Vagina (tissue), 2 donors: ENCODE measurements around the gene HDAC7.

ENCODE experiments used
- POLR2AphosphoS5 ChIP-seq, 2 donors: sonication (generic); formaldehyde crosslinking; IDR thresholded peaks; one replicate each; pipeline ENCODE4 v1.9.0; 2017; ENCODE audit warnings: antibody characterized with exemption in 2 of 2, mild to moderate bottlenecking in 2 of 2, low read depth in 1 of 2; ENCODE audit not compliant: insufficient read depth in 1 of 2
- TF ChIP-seq, protein P1 (sequence below), 3 experiments: fragments of 450-650 bp in 2 of 3; fragments of 200-600 bp in 1 of 3; sonication (generic) in 1 of 3; IDR thresholded peaks; one replicate each; pipeline ENCODE4 v1.5.1; 2017 to 2019; ENCODE audit warnings: antibody characterized with exemption in 3 of 3, mild to moderate bottlenecking in 2 of 3, moderate library complexity in 2 of 3

DNA sequence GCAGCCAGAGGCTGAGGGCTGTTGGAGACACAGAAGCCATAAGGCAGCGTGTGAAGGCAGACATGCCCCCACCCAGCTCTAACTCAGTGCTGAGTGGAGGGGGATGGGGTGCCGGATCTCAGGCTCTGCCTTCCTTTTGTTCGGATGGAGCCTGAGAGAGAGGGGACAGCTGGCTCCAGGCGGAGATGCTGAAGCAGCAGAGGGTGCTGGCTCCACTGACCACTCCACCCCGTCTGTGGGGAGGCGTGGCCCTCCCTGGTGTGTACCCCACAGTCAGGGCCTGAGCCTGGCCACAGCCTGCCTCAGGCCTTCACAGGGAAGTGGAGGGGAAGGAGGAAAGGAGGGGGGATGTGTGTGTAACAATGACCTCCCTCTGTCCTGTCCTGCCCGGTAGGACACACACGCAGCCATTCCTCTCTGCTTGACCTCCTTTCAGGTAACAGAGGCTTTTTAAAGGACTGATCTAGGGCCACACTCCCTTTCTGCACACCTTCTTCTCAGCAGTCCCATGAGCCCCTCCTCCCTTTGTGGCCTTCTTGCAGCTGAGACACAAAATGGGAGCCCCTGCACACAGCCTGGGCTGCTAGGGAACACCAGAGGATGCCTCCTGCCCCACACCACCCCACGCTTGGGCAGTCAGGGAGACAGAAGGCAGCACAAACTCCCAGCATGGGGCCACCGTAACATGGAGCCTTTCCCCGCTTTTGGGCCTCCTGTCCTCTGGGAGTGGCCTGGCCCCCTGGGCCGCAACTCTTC, 84.8 kb downstream of the HDAC7 start:
- TF ChIP-seq, protein P1, sequence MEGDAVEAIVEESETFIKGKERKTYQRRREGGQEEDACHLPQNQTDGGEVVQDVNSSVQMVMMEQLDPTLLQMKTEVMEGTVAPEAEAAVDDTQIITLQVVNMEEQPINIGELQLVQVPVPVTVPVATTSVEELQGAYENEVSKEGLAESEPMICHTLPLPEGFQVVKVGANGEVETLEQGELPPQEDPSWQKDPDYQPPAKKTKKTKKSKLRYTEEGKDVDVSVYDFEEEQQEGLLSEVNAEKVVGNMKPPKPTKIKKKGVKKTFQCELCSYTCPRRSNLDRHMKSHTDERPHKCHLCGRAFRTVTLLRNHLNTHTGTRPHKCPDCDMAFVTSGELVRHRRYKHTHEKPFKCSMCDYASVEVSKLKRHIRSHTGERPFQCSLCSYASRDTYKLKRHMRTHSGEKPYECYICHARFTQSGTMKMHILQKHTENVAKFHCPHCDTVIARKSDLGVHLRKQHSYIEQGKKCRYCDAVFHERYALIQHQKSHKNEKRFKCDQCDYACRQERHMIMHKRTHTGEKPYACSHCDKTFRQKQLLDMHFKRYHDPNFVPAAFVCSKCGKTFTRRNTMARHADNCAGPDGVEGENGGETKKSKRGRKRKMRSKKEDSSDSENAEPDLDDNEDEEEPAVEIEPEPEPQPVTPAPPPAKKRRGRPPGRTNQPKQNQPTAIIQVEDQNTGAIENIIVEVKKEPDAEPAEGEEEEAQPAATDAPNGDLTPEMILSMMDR (IDR thresholded peaks at IDR 0.05) = no peak
- TF ChIP-seq POLR2AphosphoS5 (IDR thresholded peaks at IDR 0.05; ENCODE audit: insufficient read depth in 1 of 2, low read depth in 1 of 2) = peak in 1 of 2 donors; percentile 34
